HEK293 (cell line): ENCODE results near the gene BTBD16.

Experiments used
- CTCF ChIA-PET: fragments of 350-600 bp; formaldehyde crosslinking; extraction: SDS; loops from one replicate; lab custom pipeline; 2021; ENCODE audit warnings: antibody characterized with exemption; lab: Yijun Ruan, JAX
- POLR2A ChIA-PET: fragments of 300-600 bp; formaldehyde crosslinking; extraction: SDS; loops from one replicate; lab custom pipeline; 2020; ENCODE audit warnings: antibody characterized with exemption, inconsistent platforms; lab: Yijun Ruan, JAX
- H3K27ac ChIP-seq: fragments of 200-500 bp; sonication (Bioruptor generic); 2 replicates; pipeline ENCODE4 v1.5.1; 2014; ENCODE audit warnings: low read depth, low read length, control low read depth, inconsistent platforms; ENCODE audit errors: extremely low read depth
- H3K36me3 ChIP-seq, 2 experiments: fragments of 200-500 bp in 1 of 2; sonication (Bioruptor generic) in 1 of 2; 1 replicate in 1 of 2; 2 replicates in 1 of 2; pipeline ENCODE4 v1.5.1; 2014 to 2017; ENCODE audit warnings: inconsistent platforms in 2 of 2, low read length in 2 of 2; ENCODE audit not compliant: control insufficient read depth in 2 of 2, insufficient read depth in 1 of 2
- H3K4me1 ChIP-seq: fragments of 200-500 bp; sonication (Bioruptor generic); 2 replicates; pipeline ENCODE4 v1.5.1; 2014; ENCODE audit warnings: mild to moderate bottlenecking, low read length, inconsistent platforms; ENCODE audit not compliant: control insufficient read depth, insufficient read depth
- H3K4me3 ChIP-seq: 2 replicates; pipeline ENCODE4 v1.5.1; 2011; ENCODE audit warnings: low read depth, mild to moderate bottlenecking, control low read depth, low read length, moderate library complexity
- H3K9me3 ChIP-seq: fragments of 200-500 bp; sonication (Bioruptor generic); 2 replicates; pipeline ENCODE4 v1.5.1; 2014; ENCODE audit warnings: low read depth, low read length, inconsistent platforms; ENCODE audit not compliant: control insufficient read depth, insufficient read depth
- GLIS1 ChIP-seq: fragments of 450-650 bp; formaldehyde crosslinking; IDR thresholded peaks from 2 replicates; pipeline ENCODE4 v1.5.1; 2016; ENCODE audit warnings: missing biosample characterization, missing genetic modification characterization
- GLIS2 ChIP-seq: fragments of 450-650 bp; formaldehyde crosslinking; IDR thresholded peaks from 2 replicates; pipeline ENCODE4 v1.5.1; 2016; ENCODE audit warnings: missing biosample characterization, missing genetic modification characterization
- KLF1 ChIP-seq: fragments of 450-650 bp; formaldehyde crosslinking; IDR thresholded peaks from 2 replicates; pipeline ENCODE4 v1.5.1; 2016; ENCODE audit warnings: missing biosample characterization, missing genetic modification characterization
- YY2 ChIP-seq: fragments of 450-650 bp; formaldehyde crosslinking; IDR thresholded peaks from 2 replicates; pipeline ENCODE4 v1.5.1; 2016; ENCODE audit warnings: missing biosample characterization, missing genetic modification characterization
- ZFP69B ChIP-seq: fragments of 450-650 bp; formaldehyde crosslinking; IDR thresholded peaks from 2 replicates; pipeline ENCODE4 v1.5.1; 2016; ENCODE audit warnings: missing biosample characterization, missing genetic modification characterization
- ZNF155 ChIP-seq: fragments of 450-650 bp; formaldehyde crosslinking; IDR thresholded peaks from 2 replicates; pipeline ENCODE4 v1.5.1; 2016; ENCODE audit warnings: missing biosample characterization, missing genetic modification characterization
- ZNF184 ChIP-seq: fragments of 450-650 bp; IDR thresholded peaks from 2 replicates; pipeline ENCODE4 v1.5.1; 2018; ENCODE audit warnings: missing biosample characterization, mild to moderate bottlenecking, missing genetic modification characterization
- ZNF514 ChIP-seq: fragments of 450-650 bp; formaldehyde crosslinking; IDR thresholded peaks from 2 replicates; pipeline ENCODE4 v1.5.1; 2016; ENCODE audit warnings: missing biosample characterization, missing genetic modification characterization
- ZNF530 ChIP-seq: fragments of 450-650 bp; formaldehyde crosslinking; IDR thresholded peaks from 2 replicates; pipeline ENCODE4 v1.5.1; 2016; ENCODE audit warnings: low read depth, missing biosample characterization, missing genetic modification characterization
- ZNF747 ChIP-seq: fragments of 450-650 bp; formaldehyde crosslinking; IDR thresholded peaks from 2 replicates; pipeline ENCODE4 v1.5.1; 2016; ENCODE audit warnings: missing biosample characterization, missing genetic modification characterization
- TF ChIP-seq, protein P1 (sequence below): fragments of 450-650 bp; formaldehyde crosslinking; IDR thresholded peaks from 2 replicates; pipeline ENCODE4 v1.5.1; 2017; ENCODE audit warnings: missing biosample characterization, mild to moderate bottlenecking, missing genetic modification characterization, moderate library complexity
- TF ChIP-seq, protein P2 (sequence below): fragments of 450-650 bp; formaldehyde crosslinking; conservative IDR thresholded peaks from 2 replicates; pipeline ENCODE4 v1.5.1; 2016; ENCODE audit warnings: low read depth, missing biosample characterization, missing genetic modification characterization
- TF ChIP-seq, protein P3 (sequence below): fragments of 450-650 bp; formaldehyde crosslinking; IDR thresholded peaks from 2 replicates; pipeline ENCODE4 v1.5.1; 2017; ENCODE audit warnings: missing biosample characterization, missing genetic modification characterization
- TF ChIP-seq, protein P4 (sequence below): fragments of 450-650 bp; formaldehyde crosslinking; conservative IDR thresholded peaks from 2 replicates; pipeline ENCODE4 v1.5.1; 2016; ENCODE audit warnings: low read depth, missing biosample characterization, missing genetic modification characterization
- TF ChIP-seq, protein P5 (sequence below): fragments of 450-650 bp; formaldehyde crosslinking; IDR thresholded peaks from 2 replicates; pipeline ENCODE4 v1.5.1; 2016; ENCODE audit warnings: missing biosample characterization, missing genetic modification characterization
- TF ChIP-seq, protein P6 (sequence below): fragments of 450-650 bp; formaldehyde crosslinking; IDR thresholded peaks from 2 replicates; pipeline ENCODE4 v1.5.0; 2017; ENCODE audit warnings: missing biosample characterization, missing genetic modification characterization, borderline replicate concordance

Gene BTBD16

DNA sequence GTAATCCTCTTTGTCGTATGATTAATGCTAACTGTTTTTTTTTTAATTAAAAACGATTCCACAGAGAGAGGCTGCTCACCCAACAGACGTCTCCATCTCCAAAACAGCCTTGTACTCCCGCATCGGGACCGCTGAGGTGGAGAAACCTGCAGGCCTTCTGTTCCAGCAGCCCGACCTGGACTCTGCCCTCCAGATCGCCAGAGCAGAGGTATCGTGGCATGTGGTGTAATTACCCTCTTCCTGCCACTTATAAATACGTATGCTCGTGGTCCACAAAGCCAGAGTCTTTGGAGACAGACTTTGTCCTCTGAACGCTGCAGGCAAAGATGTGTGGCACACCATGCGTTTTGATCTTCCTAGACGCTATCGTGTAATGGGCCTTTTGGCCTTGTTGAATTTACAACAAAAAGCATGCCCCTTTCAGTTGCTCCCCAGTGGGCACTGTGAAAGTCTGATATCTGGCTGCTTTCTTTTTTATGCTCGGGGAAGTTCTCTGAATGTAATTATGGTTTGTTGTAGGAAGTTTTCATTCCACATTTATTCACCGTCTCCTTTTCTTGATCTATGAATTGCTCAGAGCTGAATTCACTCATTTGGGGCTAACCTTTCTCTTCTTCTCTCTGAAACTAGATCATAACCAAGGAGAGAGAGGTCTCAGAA is 33.6 kb upstream of the BTBD16 start:
- no peak overlapping the region for H3K4me3 ChIP-seq
- no peak overlapping the region for H3K27ac ChIP-seq
- POLR2A ChIA-PET: no interaction called here
- H3K9me3 ChIP-seq: no peaks in the 10 kb centered on the region
- CTCF ChIA-PET: interaction anchor here (0.5 to 1.2 kb wide), 2 partner anchors 31 to 204 kb away, joined by 3 to 4 read pairs; no protein-coding TSS in a partner anchor
- peaks cover 0 to 16% of the 10 kb centered on the region in 2 experiments; a peak in 2 of 3 replicates for H3K36me3 ChIP-seq
- TF ChIP-seq ZNF155: no peak
- TF ChIP-seq, protein P1, sequence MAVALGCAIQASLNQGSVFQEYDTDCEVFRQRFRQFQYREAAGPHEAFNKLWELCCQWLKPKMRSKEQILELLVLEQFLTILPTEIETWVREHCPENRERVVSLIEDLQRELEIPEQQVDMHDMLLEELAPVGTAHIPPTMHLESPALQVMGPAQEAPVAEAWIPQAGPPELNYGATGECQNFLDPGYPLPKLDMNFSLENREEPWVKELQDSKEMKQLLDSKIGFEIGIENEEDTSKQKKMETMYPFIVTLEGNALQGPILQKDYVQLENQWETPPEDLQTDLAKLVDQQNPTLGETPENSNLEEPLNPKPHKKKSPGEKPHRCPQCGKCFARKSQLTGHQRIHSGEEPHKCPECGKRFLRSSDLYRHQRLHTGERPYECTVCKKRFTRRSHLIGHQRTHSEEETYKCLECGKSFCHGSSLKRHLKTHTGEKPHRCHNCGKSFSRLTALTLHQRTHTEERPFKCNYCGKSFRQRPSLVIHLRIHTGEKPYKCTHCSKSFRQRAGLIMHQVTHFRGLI (tag by site-specific recombination): no peak
- H3K4me1 ChIP-seq: no peaks in the 10 kb centered on the region

DNA sequence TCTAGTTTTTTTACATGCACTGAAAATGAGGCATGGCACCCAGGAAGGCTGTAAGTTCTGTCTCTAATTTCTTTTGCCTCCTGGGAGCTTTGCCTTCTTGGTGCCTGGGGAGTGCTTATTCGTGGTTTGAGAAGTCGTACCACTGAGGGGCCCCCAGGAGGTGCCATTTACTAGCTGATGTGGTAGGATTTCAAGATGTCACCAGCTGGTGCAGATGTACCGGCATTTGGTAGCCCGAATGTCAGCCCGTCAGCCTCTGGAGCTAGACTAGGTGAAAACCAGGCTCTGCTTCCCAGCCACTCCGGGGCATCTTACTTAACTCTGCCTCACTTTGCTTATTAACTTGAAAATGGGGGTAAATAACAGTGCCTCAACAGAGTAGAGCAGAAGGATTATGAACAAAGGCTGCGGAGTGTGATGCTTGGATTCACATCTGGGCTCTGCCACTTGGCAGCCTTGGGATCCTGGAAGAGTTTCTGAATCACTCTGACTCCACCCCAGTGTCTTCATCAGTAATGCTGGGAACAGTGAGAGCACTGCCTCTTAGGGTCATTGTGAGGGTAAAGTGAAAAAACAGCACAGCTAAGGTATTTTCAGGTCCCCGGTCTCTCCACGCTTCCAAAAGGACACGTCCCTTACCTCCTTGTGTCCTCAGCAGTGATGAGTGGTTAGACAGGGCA is 31.4 kb upstream of the BTBD16 start:
- Histone ChIP-seq H3K4me1 (no peaks in the 10 kb centered on the region), H3K9me3 (no peaks in the 10 kb centered on the region), H3K36me3 (peaks cover 0 to 16% of the 10 kb centered on the region in 2 experiments; a peak in 2 of 3 replicates), H3K4me3 (no peak overlapping the region), H3K27ac (no peak overlapping the region)
- ChIA-PET POLR2A (no interaction called here), CTCF (interaction anchor here (0.7 to 1.4 kb wide), 3 partner anchors 28 to 316 kb away, joined by 3 to 4 read pairs (median 3); no protein-coding TSS in a partner anchor)
- no peak for TF ChIP-seq YY2 (tag by site-specific recombination)
- no peak for TF ChIP-seq ZNF530
- TF ChIP-seq, protein P2, sequence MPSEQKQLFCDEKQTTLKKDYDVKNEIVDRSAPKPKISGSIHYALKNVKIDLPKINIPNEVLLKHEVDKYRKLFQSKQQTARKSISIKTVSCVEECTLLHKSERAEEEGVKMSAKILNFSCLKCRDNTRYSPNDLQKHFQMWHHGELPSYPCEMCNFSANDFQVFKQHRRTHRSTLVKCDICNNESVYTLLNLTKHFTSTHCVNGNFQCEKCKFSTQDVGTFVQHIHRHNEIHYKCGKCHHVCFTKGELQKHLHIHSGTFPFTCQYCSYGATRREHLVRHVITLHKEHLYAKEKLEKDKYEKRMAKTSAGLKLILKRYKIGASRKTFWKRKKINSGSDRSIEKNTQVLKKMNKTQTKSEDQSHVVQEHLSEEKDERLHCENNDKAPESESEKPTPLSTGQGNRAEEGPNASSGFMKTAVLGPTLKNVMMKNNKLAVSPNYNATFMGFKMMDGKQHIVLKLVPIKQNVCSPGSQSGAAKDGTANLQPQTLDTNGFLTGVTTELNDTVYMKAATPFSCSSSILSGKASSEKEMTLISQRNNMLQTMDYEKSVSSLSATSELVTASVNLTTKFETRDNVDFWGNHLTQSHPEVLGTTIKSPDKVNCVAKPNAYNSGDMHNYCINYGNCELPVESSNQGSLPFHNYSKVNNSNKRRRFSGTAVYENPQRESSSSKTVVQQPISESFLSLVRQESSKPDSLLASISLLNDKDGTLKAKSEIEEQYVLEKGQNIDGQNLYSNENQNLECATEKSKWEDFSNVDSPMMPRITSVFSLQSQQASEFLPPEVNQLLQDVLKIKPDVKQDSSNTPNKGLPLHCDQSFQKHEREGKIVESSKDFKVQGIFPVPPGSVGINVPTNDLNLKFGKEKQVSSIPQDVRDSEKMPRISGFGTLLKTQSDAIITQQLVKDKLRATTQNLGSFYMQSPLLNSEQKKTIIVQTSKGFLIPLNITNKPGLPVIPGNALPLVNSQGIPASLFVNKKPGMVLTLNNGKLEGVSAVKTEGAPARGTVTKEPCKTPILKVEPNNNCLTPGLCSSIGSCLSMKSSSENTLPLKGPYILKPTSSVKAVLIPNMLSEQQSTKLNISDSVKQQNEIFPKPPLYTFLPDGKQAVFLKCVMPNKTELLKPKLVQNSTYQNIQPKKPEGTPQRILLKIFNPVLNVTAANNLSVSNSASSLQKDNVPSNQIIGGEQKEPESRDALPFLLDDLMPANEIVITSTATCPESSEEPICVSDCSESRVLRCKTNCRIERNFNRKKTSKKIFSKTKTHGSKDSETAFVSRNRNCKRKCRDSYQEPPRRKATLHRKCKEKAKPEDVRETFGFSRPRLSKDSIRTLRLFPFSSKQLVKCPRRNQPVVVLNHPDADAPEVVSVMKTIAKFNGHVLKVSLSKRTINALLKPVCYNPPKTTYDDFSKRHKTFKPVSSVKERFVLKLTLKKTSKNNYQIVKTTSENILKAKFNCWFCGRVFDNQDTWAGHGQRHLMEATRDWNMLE (tag by site-specific recombination): no peak
- TF ChIP-seq GLIS1 (tag by site-specific recombination): no peak
- TF ChIP-seq ZNF514 (tag by site-specific recombination): no peak
- TF ChIP-seq, protein P3, sequence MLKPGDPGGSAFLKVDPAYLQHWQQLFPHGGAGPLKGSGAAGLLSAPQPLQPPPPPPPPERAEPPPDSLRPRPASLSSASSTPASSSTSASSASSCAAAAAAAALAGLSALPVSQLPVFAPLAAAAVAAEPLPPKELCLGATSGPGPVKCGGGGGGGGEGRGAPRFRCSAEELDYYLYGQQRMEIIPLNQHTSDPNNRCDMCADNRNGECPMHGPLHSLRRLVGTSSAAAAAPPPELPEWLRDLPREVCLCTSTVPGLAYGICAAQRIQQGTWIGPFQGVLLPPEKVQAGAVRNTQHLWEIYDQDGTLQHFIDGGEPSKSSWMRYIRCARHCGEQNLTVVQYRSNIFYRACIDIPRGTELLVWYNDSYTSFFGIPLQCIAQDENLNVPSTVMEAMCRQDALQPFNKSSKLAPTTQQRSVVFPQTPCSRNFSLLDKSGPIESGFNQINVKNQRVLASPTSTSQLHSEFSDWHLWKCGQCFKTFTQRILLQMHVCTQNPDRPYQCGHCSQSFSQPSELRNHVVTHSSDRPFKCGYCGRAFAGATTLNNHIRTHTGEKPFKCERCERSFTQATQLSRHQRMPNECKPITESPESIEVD (tag by site-specific recombination): no peak
- TF ChIP-seq ZNF184 (tag by site-specific recombination): no peak
- no peak for TF ChIP-seq ZFP69B
- no peak for TF ChIP-seq KLF1 (tag by site-specific recombination)
- TF ChIP-seq, protein P4, sequence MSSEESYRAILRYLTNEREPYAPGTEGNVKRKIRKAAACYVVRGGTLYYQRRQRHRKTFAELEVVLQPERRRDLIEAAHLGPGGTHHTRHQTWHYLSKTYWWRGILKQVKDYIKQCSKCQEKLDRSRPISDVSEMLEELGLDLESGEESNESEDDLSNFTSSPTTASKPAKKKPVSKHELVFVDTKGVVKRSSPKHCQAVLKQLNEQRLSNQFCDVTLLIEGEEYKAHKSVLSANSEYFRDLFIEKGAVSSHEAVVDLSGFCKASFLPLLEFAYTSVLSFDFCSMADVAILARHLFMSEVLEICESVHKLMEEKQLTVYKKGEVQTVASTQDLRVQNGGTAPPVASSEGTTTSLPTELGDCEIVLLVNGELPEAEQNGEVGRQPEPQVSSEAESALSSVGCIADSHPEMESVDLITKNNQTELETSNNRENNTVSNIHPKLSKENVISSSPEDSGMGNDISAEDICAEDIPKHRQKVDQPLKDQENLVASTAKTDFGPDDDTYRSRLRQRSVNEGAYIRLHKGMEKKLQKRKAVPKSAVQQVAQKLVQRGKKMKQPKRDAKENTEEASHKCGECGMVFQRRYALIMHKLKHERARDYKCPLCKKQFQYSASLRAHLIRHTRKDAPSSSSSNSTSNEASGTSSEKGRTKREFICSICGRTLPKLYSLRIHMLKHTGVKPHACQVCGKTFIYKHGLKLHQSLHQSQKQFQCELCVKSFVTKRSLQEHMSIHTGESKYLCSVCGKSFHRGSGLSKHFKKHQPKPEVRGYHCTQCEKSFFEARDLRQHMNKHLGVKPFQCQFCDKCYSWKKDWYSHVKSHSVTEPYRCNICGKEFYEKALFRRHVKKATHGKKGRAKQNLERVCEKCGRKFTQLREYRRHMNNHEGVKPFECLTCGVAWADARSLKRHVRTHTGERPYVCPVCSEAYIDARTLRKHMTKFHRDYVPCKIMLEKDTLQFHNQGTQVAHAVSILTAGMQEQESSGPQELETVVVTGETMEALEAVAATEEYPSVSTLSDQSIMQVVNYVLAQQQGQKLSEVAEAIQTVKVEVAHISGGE (tag by site-specific recombination): no peak
- TF ChIP-seq, protein P5, sequence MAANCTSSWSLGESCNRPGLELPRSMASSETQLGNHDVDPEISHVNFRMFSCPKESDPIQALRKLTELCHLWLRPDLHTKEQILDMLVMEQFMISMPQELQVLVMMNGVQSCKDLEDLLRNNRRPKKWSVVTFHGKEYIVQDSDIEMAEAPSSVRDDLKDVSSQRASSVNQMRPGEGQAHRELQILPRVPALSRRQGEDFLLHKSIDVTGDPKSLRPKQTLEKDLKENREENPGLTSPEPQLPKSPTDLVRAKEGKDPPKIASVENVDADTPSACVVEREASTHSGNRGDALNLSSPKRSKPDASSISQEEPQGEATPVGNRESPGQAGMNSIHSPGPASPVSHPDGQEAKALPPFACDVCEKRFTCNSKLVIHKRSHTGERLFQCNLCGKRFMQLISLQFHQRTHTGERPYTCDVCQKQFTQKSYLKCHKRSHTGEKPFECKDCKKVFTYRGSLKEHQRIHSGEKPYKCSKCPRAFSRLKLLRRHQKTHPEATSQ (tag by site-specific recombination): no peak
- TF ChIP-seq ZNF747 (tag by site-specific recombination): no peak
- TF ChIP-seq, protein P6, sequence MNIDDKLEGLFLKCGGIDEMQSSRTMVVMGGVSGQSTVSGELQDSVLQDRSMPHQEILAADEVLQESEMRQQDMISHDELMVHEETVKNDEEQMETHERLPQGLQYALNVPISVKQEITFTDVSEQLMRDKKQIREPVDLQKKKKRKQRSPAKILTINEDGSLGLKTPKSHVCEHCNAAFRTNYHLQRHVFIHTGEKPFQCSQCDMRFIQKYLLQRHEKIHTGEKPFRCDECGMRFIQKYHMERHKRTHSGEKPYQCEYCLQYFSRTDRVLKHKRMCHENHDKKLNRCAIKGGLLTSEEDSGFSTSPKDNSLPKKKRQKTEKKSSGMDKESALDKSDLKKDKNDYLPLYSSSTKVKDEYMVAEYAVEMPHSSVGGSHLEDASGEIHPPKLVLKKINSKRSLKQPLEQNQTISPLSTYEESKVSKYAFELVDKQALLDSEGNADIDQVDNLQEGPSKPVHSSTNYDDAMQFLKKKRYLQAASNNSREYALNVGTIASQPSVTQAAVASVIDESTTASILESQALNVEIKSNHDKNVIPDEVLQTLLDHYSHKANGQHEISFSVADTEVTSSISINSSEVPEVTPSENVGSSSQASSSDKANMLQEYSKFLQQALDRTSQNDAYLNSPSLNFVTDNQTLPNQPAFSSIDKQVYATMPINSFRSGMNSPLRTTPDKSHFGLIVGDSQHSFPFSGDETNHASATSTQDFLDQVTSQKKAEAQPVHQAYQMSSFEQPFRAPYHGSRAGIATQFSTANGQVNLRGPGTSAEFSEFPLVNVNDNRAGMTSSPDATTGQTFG (tag by site-specific recombination): no peak
- no peak for TF ChIP-seq GLIS2 (tag by site-specific recombination)
